ENCODE data around the gene NBPF1. TPM values are rescaled to one million over a fixed set of nuclear protein-coding genes. Genes with fewer than 3 reads are reported as not detected.
"Not testable (repeated sequence)": the region's sequence is repeated elsewhere in the genome, so short reads cannot be mapped to it uniquely, and the experiment has no call there.

Gene NBPF1
- total RNA-seq, 1 donor from 2014 or later = 69.9 TPM

GRCh38 chr1:16645271-16646060 is 32.1 kb upstream of the NBPF1 start:
- Histone ChIP-seq H3K79me2 (ENCODE audit: low read depth) (peaks cover 38% of the 10 kb centered on the region), H3K27me3 (peaks cover 30% of the 10 kb centered on the region), H3K4me2 (peak overlapping the region; percentile 79), H3K4me3 (peak overlapping the region; percentile 56)
- not testable (repeated sequence) for H3K36me3 Mint-ChIP-seq; H3K27ac Mint-ChIP-seq; H3K27me3 Mint-ChIP-seq (ENCODE audit: insufficient read depth, low read depth); H3K9me3 Mint-ChIP-seq; H3K4me1 ChIP-seq; H3F3A ChIP-seq (ENCODE audit: low read depth); H4K20me1 ChIP-seq (ENCODE audit: low read depth); H3K4me1 Mint-ChIP-seq; H3K27ac ChIP-seq; H3K9me3 ChIP-seq (ENCODE audit: low read depth); H3K36me3 ChIP-seq; H2AFZ ChIP-seq (replicated peaks); H3K9ac ChIP-seq; H3K4me3 Mint-ChIP-seq
- peak; percentile 44 for DNase-seq (ENCODE audit: low spot score)
- peak; percentile 8 for TF ChIP-seq EZH2phosphoT487 (IDR thresholded peaks at IDR 0.05)

- peak; percentile 44 for TF ChIP-seq EZH2 (IDR thresholded peaks at IDR 0.05)
- TF ChIP-seq, protein P1, sequence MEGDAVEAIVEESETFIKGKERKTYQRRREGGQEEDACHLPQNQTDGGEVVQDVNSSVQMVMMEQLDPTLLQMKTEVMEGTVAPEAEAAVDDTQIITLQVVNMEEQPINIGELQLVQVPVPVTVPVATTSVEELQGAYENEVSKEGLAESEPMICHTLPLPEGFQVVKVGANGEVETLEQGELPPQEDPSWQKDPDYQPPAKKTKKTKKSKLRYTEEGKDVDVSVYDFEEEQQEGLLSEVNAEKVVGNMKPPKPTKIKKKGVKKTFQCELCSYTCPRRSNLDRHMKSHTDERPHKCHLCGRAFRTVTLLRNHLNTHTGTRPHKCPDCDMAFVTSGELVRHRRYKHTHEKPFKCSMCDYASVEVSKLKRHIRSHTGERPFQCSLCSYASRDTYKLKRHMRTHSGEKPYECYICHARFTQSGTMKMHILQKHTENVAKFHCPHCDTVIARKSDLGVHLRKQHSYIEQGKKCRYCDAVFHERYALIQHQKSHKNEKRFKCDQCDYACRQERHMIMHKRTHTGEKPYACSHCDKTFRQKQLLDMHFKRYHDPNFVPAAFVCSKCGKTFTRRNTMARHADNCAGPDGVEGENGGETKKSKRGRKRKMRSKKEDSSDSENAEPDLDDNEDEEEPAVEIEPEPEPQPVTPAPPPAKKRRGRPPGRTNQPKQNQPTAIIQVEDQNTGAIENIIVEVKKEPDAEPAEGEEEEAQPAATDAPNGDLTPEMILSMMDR (IDR thresholded peaks at IDR 0.05) = peak; percentile 55
- peak; percentile 25 for TF ChIP-seq EZH2phosphoT487 (IDR thresholded peaks at IDR 0.05)
- H3F3A ChIP-seq (ENCODE audit: low read depth); H3K27ac Mint-ChIP-seq; H3K36me3 Mint-ChIP-seq; H3K4me1 Mint-ChIP-seq; H3K27ac ChIP-seq; H3K4me3 Mint-ChIP-seq; H3K9me3 Mint-ChIP-seq; H3K27me3 Mint-ChIP-seq (ENCODE audit: insufficient read depth, low read depth); H3K36me3 ChIP-seq; H4K20me1 ChIP-seq (ENCODE audit: low read depth); H3K9me3 ChIP-seq (ENCODE audit: low read depth): not testable (repeated sequence)
- Histone ChIP-seq H3K79me2 (ENCODE audit: low read depth) (peaks cover 45% of the 10 kb centered on the region), H3K27me3 (peaks cover 25% of the 10 kb centered on the region), H3K4me1 (peaks cover 11% of the 10 kb centered on the region), H3K4me2 (peak overlapping the region; percentile 79), H3K4me3 (peak overlapping the region; percentile 56), H3K9ac (peak overlapping the region; percentile 68), H2AFZ (replicated peaks) (peak overlapping the region; percentile 91)
- peak; percentile 100 for DNase-seq (ENCODE audit: low spot score)
Measured at GRCh38 chr1:16644482-16645270, 31.3 kb upstream of the NBPF1 start.

DNA sequence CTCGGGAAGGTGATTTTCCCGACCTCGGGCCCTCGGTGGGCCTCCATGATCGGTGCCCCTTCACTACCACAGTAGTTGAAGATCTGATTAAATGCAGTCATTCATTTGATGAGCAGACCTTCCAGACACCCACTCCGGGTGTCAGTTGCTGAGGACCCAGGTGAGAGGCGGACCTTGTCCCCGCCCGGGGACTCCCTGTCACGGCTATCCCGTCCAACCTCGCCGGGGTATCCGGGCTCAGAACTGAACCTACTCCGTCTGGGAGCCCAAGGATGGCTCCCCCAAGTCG is 30.8 kb upstream of the NBPF1 start:
- Histone ChIP-seq H2AFZ (replicated peaks) (peak overlapping the region; percentile 91), H3K27ac (no peak overlapping the region), H3K79me2 (ENCODE audit: low read depth) (peaks cover 48% of the 10 kb centered on the region), H3K4me1 (peaks cover 16% of the 10 kb centered on the region), H3K27me3 (peaks cover 19% of the 10 kb centered on the region), H3K9ac (peak overlapping the region; percentile 68), H3K36me3 (no peaks in the 10 kb centered on the region), H3K4me3 (peak overlapping the region; percentile 56), H3K9me3 (ENCODE audit: low read depth) (no peaks in the 10 kb centered on the region), H3F3A (ENCODE audit: low read depth) (peaks cover 8% of the 10 kb centered on the region), H4K20me1 (ENCODE audit: low read depth) (peaks cover 6% of the 10 kb centered on the region), H3K4me2 (peak overlapping the region; percentile 79)
- Mint-ChIP-seq H3K27me3 (ENCODE audit: insufficient read depth, low read depth) (no peaks in the 10 kb centered on the region), H3K4me1 (no peaks in the 10 kb centered on the region), H3K9me3 (peaks cover 4% of the 10 kb centered on the region), H3K36me3 (no peaks in the 10 kb centered on the region), H3K27ac (no peak overlapping the region), H3K4me3 (no peak overlapping the region)
- no peak for DNase-seq (ENCODE audit: low spot score)
- TF ChIP-seq EZH2 (IDR thresholded peaks at IDR 0.05) (peak; percentile 11), EZH2phosphoT487 (IDR thresholded peaks at IDR 0.05) (no peak)

DNA sequence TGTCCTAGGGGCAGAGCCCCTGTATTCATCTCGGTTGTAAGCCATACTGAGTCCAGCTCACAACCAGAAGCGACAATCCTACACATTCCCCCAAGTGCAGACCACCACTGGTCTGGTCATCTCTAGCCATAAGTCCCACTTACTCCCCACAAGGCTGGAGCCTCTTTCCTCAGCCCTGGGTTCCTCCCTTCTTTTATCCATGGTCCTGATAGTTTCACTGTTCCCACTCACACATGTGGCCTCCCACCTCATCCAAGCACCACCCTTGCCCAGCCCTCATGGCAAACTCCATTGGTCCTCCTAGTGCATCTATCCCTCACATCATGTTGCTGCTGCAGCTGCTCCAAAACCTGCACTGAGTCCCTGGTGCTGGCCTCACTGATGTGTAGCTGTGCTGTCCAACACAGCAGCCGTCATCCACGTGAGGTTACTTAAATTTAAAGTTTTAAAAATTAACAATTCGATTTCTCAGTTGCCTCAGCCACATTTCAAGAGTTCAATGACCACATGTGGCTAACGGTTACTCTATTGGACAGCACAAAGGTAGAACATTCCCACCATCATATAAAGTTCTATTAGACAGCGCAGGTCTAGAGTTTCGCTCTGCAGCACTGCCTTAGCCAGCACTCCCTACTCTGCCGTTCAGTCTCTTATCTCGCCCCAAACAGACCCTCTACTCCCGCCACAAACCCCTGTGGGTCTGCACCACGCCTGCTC is 30.3 kb upstream of the NBPF1 start:
- not testable (repeated sequence) for H3K9me3 Mint-ChIP-seq; H3K4me3 Mint-ChIP-seq; H4K20me1 ChIP-seq (ENCODE audit: low read depth); H3F3A ChIP-seq (ENCODE audit: low read depth); H3K9me3 ChIP-seq (ENCODE audit: low read depth); H3K36me3 ChIP-seq; H3K27ac ChIP-seq; H3K4me1 Mint-ChIP-seq; H3K27me3 Mint-ChIP-seq (ENCODE audit: insufficient read depth, low read depth); H3K27ac Mint-ChIP-seq; H3K36me3 Mint-ChIP-seq
- Histone ChIP-seq H3K9ac (peak overlapping the region; percentile 68), H3K79me2 (ENCODE audit: low read depth) (peaks cover 48% of the 10 kb centered on the region), H3K27me3 (peaks cover 14% of the 10 kb centered on the region), H2AFZ (replicated peaks) (peak overlapping the region; percentile 91), H3K4me1 (peaks cover 17% of the 10 kb centered on the region), H3K4me3 (peak overlapping the region; percentile 56), H3K4me2 (peak overlapping the region; percentile 79)
- peak; percentile 65 for DNase-seq (ENCODE audit: low spot score)

DNA sequence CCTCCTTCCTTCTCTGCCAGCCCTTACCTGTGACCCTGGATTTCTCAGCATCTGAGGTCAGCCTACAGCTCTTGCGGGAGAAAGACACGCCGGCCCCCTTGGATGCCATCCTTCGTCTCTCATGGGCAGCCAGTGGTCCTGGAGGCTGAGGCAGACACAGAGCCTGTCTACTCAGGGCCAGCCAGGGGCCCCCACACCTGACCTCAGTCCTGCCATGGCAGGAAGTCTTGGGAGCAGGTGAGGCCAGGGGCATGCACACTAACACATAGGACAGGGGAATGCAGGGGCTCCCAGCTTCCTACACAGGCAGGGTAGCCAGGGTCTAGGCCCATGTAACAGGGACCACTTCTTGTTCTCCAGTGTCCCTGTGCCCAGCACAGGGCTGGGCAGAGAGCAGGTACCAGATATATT is 29.6 kb upstream of the NBPF1 start:
- H3K27ac Mint-ChIP-seq; H3K9me3 ChIP-seq (ENCODE audit: low read depth); DNase-seq (ENCODE audit: low spot score); H2AFZ ChIP-seq (replicated peaks); H3K27ac ChIP-seq; H3K36me3 ChIP-seq; H3F3A ChIP-seq (ENCODE audit: low read depth); H3K27me3 ChIP-seq; H3K4me1 Mint-ChIP-seq; H3K27me3 Mint-ChIP-seq (ENCODE audit: insufficient read depth, low read depth); H4K20me1 ChIP-seq (ENCODE audit: low read depth); H3K4me3 Mint-ChIP-seq; H3K36me3 Mint-ChIP-seq; H3K9me3 Mint-ChIP-seq: not testable (repeated sequence)
- H3K4me1 ChIP-seq = peaks cover 17% of the 10 kb centered on the region
- H3K9ac ChIP-seq = peak overlapping the region; percentile 43
- peak overlapping the region; percentile 56 for H3K4me3 ChIP-seq
- peaks cover 48% of the 10 kb centered on the region for H3K79me2 ChIP-seq (ENCODE audit: low read depth)
- H3K4me2 ChIP-seq = peak overlapping the region; percentile 79

DNA sequence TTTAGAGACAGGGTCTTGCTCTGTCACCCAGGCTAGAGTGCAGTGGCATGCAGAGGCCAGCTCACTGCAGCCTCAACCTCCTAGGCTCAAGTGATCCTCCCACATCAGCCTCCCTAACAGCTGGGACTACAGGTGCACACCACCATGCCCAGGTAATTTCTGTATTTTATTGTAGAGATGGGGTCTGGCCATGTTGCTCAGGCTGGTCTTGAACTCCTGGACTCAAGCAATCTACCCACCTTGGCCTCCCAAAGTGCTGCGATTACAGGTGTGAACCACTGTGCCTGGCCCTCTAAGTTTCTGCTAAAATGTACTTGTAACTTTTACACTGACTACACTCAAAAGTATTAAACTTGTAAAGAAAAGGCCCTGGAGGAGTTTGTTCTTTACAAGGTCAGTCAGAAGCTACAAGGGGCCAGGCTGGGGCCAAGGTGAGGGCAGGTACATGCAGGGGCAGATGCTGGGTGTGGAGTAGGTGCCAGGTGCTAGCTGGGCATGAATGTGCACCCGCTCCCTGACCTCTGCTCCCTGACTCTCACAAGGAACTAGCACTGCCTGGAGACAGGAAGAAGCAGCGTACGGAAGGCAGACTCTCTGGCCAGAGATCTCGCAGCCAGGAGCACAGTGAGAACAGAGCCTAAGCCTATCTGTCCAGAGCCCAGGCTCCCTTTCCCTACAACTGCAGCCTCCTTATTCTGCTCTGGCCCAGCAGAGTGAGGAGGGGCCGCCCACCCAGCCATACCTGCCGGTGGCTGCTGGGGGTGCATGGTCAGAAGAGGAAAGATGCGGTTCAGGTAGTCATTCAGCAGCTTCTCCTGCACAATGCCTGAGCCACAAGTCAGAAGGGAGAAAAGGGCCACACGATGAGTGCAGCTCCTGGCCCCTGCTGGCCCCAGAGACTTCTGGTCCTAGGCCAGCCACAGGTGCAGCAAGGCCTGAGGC is 28.9 kb upstream of the NBPF1 start:
- Histone ChIP-seq H3K79me2 (ENCODE audit: low read depth) (peaks cover 51% of the 10 kb centered on the region), H3K9ac (peak overlapping the region; percentile 43), H3K4me1 (peaks cover 17% of the 10 kb centered on the region)
- not testable (repeated sequence) for H3K9me3 ChIP-seq (ENCODE audit: low read depth); DNase-seq (ENCODE audit: low spot score); H3F3A ChIP-seq (ENCODE audit: low read depth); H3K9me3 Mint-ChIP-seq; H3K36me3 ChIP-seq; H3K4me2 ChIP-seq; H2AFZ ChIP-seq (replicated peaks); H3K27me3 Mint-ChIP-seq (ENCODE audit: insufficient read depth, low read depth); H3K27ac ChIP-seq; H3K27me3 ChIP-seq; H4K20me1 ChIP-seq (ENCODE audit: low read depth); H3K4me1 Mint-ChIP-seq; H3K4me3 ChIP-seq; H3K27ac Mint-ChIP-seq; H3K36me3 Mint-ChIP-seq
- peak overlapping the region; percentile 25 for H3K4me3 Mint-ChIP-seq

Measured in neural progenitor cell (in vitro differentiated cells).